Upper lobe of left lung (tissue), 6 donors: ENCODE measurements around the gene TYW5. TPM values are rescaled to one million over a fixed set of nuclear protein-coding genes. Genes with fewer than 3 reads are reported as not detected.

ENCODE experiments used
- ATAC-seq, 2 donors: fragments of 200-7000 bp; cut with Tn5 transposase; one replicate each; pipeline ENCODE4 v1.9.1; 2022; ENCODE audit warnings: mild to moderate bottlenecking in 2 of 2, moderate library complexity in 2 of 2; ENCODE audit not compliant: low FRiP score in 2 of 2
- DNase-seq, 2 donors: peaks; one replicate each; pipeline ENCODE4 v3.0.0-alpha.2; 2019 to 2020
- H3K27ac ChIP-seq, 4 donors: fragments of 200-600 bp; sonication (generic); one replicate each; pipeline ENCODE4 v1.5.1; 2016 to 2019
- H3K27me3 ChIP-seq, 4 donors: fragments of 200-600 bp; sonication (generic); one replicate each; pipeline ENCODE4 v1.5.1; 2017 to 2019
- H3K36me3 ChIP-seq, 4 donors: fragments of 200-600 bp; sonication (generic); one replicate each; pipeline ENCODE4 v1.5.1; 2016 to 2019
- H3K4me1 ChIP-seq, 4 donors: fragments of 200-600 bp; sonication (generic); one replicate each; pipeline ENCODE4 v1.5.1; 2018 to 2019
- H3K4me3 ChIP-seq, 4 donors: fragments of 200-600 bp; sonication (generic); one replicate each; pipeline ENCODE4 v1.5.1; 2017 to 2019; ENCODE audit warnings: mild to moderate bottlenecking in 2 of 4, moderate library complexity in 1 of 4
- H3K9me3 ChIP-seq, 4 donors: fragments of 200-600 bp; sonication (generic); one replicate each; pipeline ENCODE4 v1.5.1; 2018 to 2019
- EP300 ChIP-seq, 4 donors: sonication (generic); formaldehyde crosslinking; IDR thresholded peaks; one replicate each; pipeline ENCODE4 v1.5.1; 2017; ENCODE audit warnings: antibody characterized with exemption in 4 of 4, control low read depth in 2 of 4
- POLR2A ChIP-seq, 4 donors: fragments of 450-650 bp; IDR thresholded peaks; one replicate each; pipeline ENCODE4 v1.5.1; 2016 to 2017; ENCODE audit warnings: antibody characterized with exemption in 4 of 4, mild to moderate bottlenecking in 2 of 4
- POLR2AphosphoS5 ChIP-seq, 2 donors: sonication (generic); formaldehyde crosslinking; IDR thresholded peaks; one replicate each; pipeline ENCODE4 v1.5.1; 2017; ENCODE audit warnings: antibody characterized with exemption in 2 of 2
- WGBS, 2 donors: methylation state at CpG; one replicate each; pipeline ENCODE4 v1.1.5; 2017 to 2018; 5-methylcytosine and 5-hydroxymethylcytosine counted together
- total RNA-seq, 6 donors: library from RNA; depleted of rRNA in 4 of 6; stranded (reverse); fragments of >200 nt in 4 of 6; gene quantifications; one replicate each; pipeline versions ENCODE4 v1.1.0 to v1.2.1, GENCODE V29; 2016 to 2021
- TF ChIP-seq, protein P1 (sequence below), 6 experiments: fragments of 450-650 bp in 4 of 6; fragments of 200-600 bp in 2 of 6; sonication (generic) in 2 of 6; IDR thresholded peaks; one replicate each; pipeline ENCODE4 v1.5.1; 2016 to 2019; ENCODE audit warnings: antibody characterized with exemption in 6 of 6
- donor health status: DM: no; HTN: no; CAD: no; lungs with moderate emphysema.
- donor health status: DM: no; HTN: yes; CAD: no; lungs with severe emphysema.

Gene TYW5
- total RNA-seq, 6 donors from 2014 or later = 3.1 to 17.8 (median 7.2) TPM

DNA sequence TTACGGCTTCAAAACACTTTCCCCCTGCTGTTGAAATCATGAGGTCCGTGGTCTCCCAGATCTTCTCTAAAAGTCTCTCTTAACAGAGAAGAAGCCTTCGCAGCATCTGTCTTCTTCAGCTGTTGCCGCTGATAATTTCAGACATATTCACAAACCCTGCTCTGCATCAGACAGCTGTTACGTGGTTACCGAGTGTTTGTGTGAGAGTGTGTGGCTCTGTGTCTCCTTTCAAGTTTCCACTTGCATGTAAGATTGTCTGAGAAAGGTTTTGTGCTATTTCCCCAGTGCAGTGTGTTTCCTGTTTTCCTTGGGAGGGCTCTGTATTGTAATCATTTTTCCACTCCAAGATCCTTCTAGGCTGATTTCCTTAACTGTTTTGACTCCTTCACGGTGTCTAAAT, 32.9 kb upstream of the TYW5 start:
- WGBS, 2 donors = 28 to 41% methylated on average over 7 of the region's 7 CpGs
- Histone ChIP-seq H3K27me3 (no peaks in the 10 kb centered on the region), H3K36me3 (no peaks in the 10 kb centered on the region), H3K4me3 (no peak overlapping the region), H3K27ac (no peak overlapping the region), H3K4me1 (peaks cover 0 to 10% (median 1%) of the 10 kb centered on the region in 4 donors), H3K9me3 (no peaks in the 10 kb centered on the region)
- DNase-seq (no peak), ATAC-seq (no peak)
- TF ChIP-seq EP300 (IDR thresholded peaks at IDR 0.05) = no peak

DNA sequence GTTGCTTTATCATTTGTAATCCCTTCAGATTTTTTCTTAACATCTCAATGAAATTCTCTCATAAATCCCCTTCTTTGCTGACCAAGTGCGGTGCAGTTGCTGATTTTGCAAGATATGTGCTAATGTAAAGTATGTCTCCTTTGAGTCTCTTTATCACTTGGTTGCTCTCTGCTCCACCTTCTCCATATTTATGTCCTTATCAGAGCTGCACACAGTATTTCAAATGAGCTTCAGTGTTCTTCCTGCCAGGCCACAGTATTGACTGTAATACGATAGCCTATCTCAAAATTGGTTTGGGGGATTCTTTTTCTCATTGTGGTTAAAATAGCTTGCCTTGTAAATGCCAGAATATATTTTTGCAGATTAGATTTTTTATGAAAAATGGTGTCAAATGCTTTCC, 32.3 kb upstream of the TYW5 start:
- 71 to 73% methylated on average over 2 of the region's 2 CpGs for WGBS, 2 donors
- no peak for DNase-seq
- H3K9me3 ChIP-seq = no peaks in the 10 kb centered on the region
- H3K4me1 ChIP-seq = peaks cover 0 to 10% (median 1%) of the 10 kb centered on the region in 4 donors
- TF ChIP-seq EP300 (IDR thresholded peaks at IDR 0.05) (no peak), POLR2AphosphoS5 (IDR thresholded peaks at IDR 0.05) (no peak), POLR2A (IDR thresholded peaks at IDR 0.05) (no peak)
- TF ChIP-seq, protein P1, sequence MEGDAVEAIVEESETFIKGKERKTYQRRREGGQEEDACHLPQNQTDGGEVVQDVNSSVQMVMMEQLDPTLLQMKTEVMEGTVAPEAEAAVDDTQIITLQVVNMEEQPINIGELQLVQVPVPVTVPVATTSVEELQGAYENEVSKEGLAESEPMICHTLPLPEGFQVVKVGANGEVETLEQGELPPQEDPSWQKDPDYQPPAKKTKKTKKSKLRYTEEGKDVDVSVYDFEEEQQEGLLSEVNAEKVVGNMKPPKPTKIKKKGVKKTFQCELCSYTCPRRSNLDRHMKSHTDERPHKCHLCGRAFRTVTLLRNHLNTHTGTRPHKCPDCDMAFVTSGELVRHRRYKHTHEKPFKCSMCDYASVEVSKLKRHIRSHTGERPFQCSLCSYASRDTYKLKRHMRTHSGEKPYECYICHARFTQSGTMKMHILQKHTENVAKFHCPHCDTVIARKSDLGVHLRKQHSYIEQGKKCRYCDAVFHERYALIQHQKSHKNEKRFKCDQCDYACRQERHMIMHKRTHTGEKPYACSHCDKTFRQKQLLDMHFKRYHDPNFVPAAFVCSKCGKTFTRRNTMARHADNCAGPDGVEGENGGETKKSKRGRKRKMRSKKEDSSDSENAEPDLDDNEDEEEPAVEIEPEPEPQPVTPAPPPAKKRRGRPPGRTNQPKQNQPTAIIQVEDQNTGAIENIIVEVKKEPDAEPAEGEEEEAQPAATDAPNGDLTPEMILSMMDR (IDR thresholded peaks at IDR 0.05) = no peak
- no peak for ATAC-seq
- no peak overlapping the region for H3K27ac ChIP-seq
- H3K27me3 ChIP-seq = no peaks in the 10 kb centered on the region
- no peak overlapping the region for H3K4me3 ChIP-seq
- H3K36me3 ChIP-seq = no peaks in the 10 kb centered on the region

DNA sequence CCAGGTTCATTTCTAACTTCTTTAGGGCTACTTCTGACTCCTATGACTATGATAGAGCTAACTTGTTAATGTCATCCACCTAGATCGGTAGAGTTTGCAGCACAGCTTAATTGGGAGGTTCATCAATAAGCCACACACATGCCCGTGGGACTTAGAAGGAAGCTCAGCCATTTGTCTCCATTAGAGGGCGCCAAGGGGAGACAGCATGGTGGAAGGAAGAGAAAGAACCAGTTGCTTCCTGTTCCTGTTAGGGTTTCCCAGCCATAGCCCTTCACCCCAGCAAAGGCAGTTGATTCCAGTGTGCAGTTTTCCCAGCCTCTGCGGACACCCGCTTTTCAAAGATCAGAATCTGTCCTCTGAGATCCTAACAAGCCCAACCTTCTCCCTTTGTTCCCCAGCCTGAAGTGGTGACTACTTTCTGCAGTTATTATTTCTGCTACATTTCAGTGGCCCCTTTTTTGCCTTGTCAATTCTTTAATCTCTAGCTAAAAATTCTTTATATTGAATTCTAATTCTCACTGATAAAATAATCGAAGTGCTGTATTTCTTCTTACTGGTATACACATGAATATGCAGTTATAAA, 30.4 kb upstream of the TYW5 start:
- ATAC-seq (peak; percentile 61 to 84), DNase-seq (peak in 1 of 2 donors; percentile 68)
- Histone ChIP-seq H3K9me3 (no peaks in the 10 kb centered on the region), H3K36me3 (no peaks in the 10 kb centered on the region), H3K27me3 (no peaks in the 10 kb centered on the region), H3K27ac (no peak overlapping the region), H3K4me3 (no peak overlapping the region), H3K4me1 (peaks cover 0 to 10% (median 1%) of the 10 kb centered on the region in 4 donors)
- TF ChIP-seq EP300 (IDR thresholded peaks at IDR 0.05) (no peak), POLR2A (IDR thresholded peaks at IDR 0.05) (no peak), POLR2AphosphoS5 (IDR thresholded peaks at IDR 0.05) (no peak)
- TF ChIP-seq, protein P1 (IDR thresholded peaks at IDR 0.05) = peak; percentile 42 to 62 (median 50)
- WGBS, 2 donors = 67 to 72% methylated on average over 6 of the region's 6 CpGs

DNA sequence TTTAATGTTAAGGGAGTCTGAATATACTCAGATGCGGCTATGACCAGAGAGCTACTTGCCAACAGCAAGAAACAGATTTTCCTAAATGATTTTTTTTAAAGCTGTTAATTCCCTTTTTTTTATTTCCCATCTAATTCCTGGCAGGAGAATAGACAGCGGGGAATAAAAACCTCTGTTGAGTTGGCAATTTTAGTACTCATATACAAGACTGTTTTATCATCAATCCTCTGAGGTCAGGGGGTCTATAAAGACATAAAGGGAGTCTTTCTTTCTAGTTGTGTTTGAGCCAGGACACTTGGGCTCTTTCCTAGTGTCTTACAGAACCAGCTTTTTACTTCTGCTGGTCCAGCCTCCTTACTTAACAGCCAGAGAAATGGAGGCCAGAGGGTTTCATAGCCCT, 29.5 kb upstream of the TYW5 start:
- H3K4me3 ChIP-seq = no peak overlapping the region
- TF ChIP-seq POLR2AphosphoS5 (IDR thresholded peaks at IDR 0.05) (no peak), EP300 (IDR thresholded peaks at IDR 0.05) (no peak), POLR2A (IDR thresholded peaks at IDR 0.05) (no peak)
- TF ChIP-seq, protein P1 (IDR thresholded peaks at IDR 0.05) = no peak
- ATAC-seq (no peak), DNase-seq (no peak)
- H3K36me3 ChIP-seq = no peaks in the 10 kb centered on the region
- H3K27me3 ChIP-seq = no peaks in the 10 kb centered on the region
- peaks cover 0 to 13% (median 3%) of the 10 kb centered on the region in 4 donors for H3K4me1 ChIP-seq
- WGBS, 2 donors = 83 to 90% methylated on average over 2 of the region's 2 CpGs
- H3K27ac ChIP-seq = no peak overlapping the region
- H3K9me3 ChIP-seq = no peaks in the 10 kb centered on the region

DNA sequence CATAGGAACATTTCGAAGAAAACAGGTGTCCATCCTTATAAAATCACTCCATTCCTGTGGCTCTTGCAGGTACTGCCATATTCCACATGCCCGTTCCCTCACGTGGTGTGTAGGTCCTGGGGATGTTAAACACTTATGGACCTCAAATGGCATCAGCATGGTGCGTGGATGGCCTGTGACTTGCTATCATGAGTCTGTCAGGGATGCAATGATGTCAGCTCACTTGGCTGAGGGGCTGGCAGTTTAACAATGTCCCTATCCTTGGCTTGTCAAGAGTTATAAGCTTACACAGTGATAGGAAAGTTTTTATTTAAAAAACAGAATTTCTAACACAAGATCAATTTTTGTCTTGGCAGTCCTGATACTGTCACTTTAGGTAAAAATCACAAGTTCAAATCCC, 28.9 kb upstream of the TYW5 start:
- DNase-seq (no peak), ATAC-seq (no peak)
- no peaks in the 10 kb centered on the region for H3K36me3 ChIP-seq
- H3K4me1 ChIP-seq = peaks cover 0 to 16% (median 6%) of the 10 kb centered on the region in 4 donors
- no peaks in the 10 kb centered on the region for H3K9me3 ChIP-seq
- no peak for TF ChIP-seq EP300 (IDR thresholded peaks at IDR 0.05)
- TF ChIP-seq, protein P1 (IDR thresholded peaks at IDR 0.05) = no peak
- TF ChIP-seq POLR2A (IDR thresholded peaks at IDR 0.05) = no peak
- TF ChIP-seq POLR2AphosphoS5 (IDR thresholded peaks at IDR 0.05) = no peak
- no peak overlapping the region for H3K4me3 ChIP-seq
- no peak overlapping the region for H3K27ac ChIP-seq
- H3K27me3 ChIP-seq = no peaks in the 10 kb centered on the region
- WGBS, 2 donors = 81 to 89% methylated on average over 4 of the region's 4 CpGs
